HEK293 (cell line): ENCODE results near the gene NOX4.

ENCODE experiments used
- CTCF ChIA-PET: fragments of 350-600 bp; formaldehyde crosslinking; extraction: SDS; loops from one replicate; lab custom pipeline; 2021; ENCODE audit warnings: antibody characterized with exemption; lab: Yijun Ruan, JAX
- POLR2A ChIA-PET: fragments of 300-600 bp; formaldehyde crosslinking; extraction: SDS; loops from one replicate; lab custom pipeline; 2020; ENCODE audit warnings: antibody characterized with exemption, inconsistent platforms; lab: Yijun Ruan, JAX
- H3K27ac ChIP-seq: fragments of 200-500 bp; sonication (Bioruptor generic); 2 replicates; pipeline ENCODE4 v1.5.1; 2014; ENCODE audit warnings: low read depth, low read length, control low read depth, inconsistent platforms; ENCODE audit errors: extremely low read depth
- H3K36me3 ChIP-seq, 2 experiments: fragments of 200-500 bp in 1 of 2; sonication (Bioruptor generic) in 1 of 2; 1 replicate in 1 of 2; 2 replicates in 1 of 2; pipeline ENCODE4 v1.5.1; 2014 to 2017; ENCODE audit warnings: inconsistent platforms in 2 of 2, low read length in 2 of 2; ENCODE audit not compliant: control insufficient read depth in 2 of 2, insufficient read depth in 1 of 2
- H3K4me1 ChIP-seq: fragments of 200-500 bp; sonication (Bioruptor generic); 2 replicates; pipeline ENCODE4 v1.5.1; 2014; ENCODE audit warnings: mild to moderate bottlenecking, low read length, inconsistent platforms; ENCODE audit not compliant: control insufficient read depth, insufficient read depth
- H3K4me3 ChIP-seq: 2 replicates; pipeline ENCODE4 v1.5.1; 2011; ENCODE audit warnings: low read depth, mild to moderate bottlenecking, control low read depth, low read length, moderate library complexity
- H3K9me3 ChIP-seq: fragments of 200-500 bp; sonication (Bioruptor generic); 2 replicates; pipeline ENCODE4 v1.5.1; 2014; ENCODE audit warnings: low read depth, low read length, inconsistent platforms; ENCODE audit not compliant: control insufficient read depth, insufficient read depth
- SALL2 ChIP-seq: fragments of 450-650 bp; formaldehyde crosslinking; IDR thresholded peaks from 2 replicates; pipeline ENCODE4 v1.5.0; 2017; ENCODE audit warnings: missing biosample characterization, mild to moderate bottlenecking, missing genetic modification characterization, borderline replicate concordance
- ZNF112 ChIP-seq: fragments of 450-650 bp; formaldehyde crosslinking; IDR thresholded peaks from 2 replicates; pipeline ENCODE4 v1.5.0; 2017; ENCODE audit warnings: missing biosample characterization, missing genetic modification characterization
- ZNF211 ChIP-seq: fragments of 450-650 bp; formaldehyde crosslinking; IDR thresholded peaks from 2 replicates; pipeline ENCODE4 v1.5.1; 2016; ENCODE audit warnings: low read depth, missing biosample characterization, missing genetic modification characterization
- ZNF214 ChIP-seq: fragments of 450-650 bp; formaldehyde crosslinking; IDR thresholded peaks from 2 replicates; pipeline ENCODE4 v1.5.1; 2017; ENCODE audit warnings: missing biosample characterization, mild to moderate bottlenecking, missing genetic modification characterization, borderline replicate concordance
- ZNF221 ChIP-seq: fragments of 450-650 bp; formaldehyde crosslinking; IDR thresholded peaks from 2 replicates; pipeline ENCODE4 v1.5.1; 2017; ENCODE audit warnings: missing biosample characterization, missing genetic modification characterization, borderline replicate concordance
- ZNF354C ChIP-seq: fragments of 450-650 bp; formaldehyde crosslinking; IDR thresholded peaks from 2 replicates; pipeline ENCODE4 v1.5.1; 2016; ENCODE audit warnings: missing biosample characterization, missing genetic modification characterization, low read depth, borderline replicate concordance
- ZNF362 ChIP-seq: fragments of 450-650 bp; formaldehyde crosslinking; IDR thresholded peaks from 2 replicates; pipeline ENCODE4 v1.5.1; 2016; ENCODE audit warnings: missing biosample characterization, missing genetic modification characterization
- ZNF366 ChIP-seq: fragments of 450-650 bp; formaldehyde crosslinking; conservative IDR thresholded peaks from 2 replicates; pipeline ENCODE4 v1.5.1; 2016; ENCODE audit warnings: missing biosample characterization, missing genetic modification characterization
- ZNF391 ChIP-seq: fragments of 450-650 bp; formaldehyde crosslinking; IDR thresholded peaks from 2 replicates; pipeline ENCODE4 v1.5.1; 2016; ENCODE audit warnings: low read depth, missing biosample characterization, missing genetic modification characterization, borderline replicate concordance
- ZNF394 ChIP-seq: fragments of 450-650 bp; formaldehyde crosslinking; IDR thresholded peaks from 2 replicates; pipeline ENCODE4 v1.5.1; 2016; ENCODE audit warnings: missing biosample characterization, missing genetic modification characterization, mild to moderate bottlenecking, moderate library complexity, borderline replicate concordance
- ZNF416 ChIP-seq: fragments of 450-650 bp; formaldehyde crosslinking; IDR thresholded peaks from 2 replicates; pipeline ENCODE4 v1.5.1; 2016; ENCODE audit warnings: missing biosample characterization, missing genetic modification characterization
- ZNF501 ChIP-seq: fragments of 450-650 bp; formaldehyde crosslinking; IDR thresholded peaks from 2 replicates; pipeline ENCODE4 v1.5.1; 2016; ENCODE audit warnings: missing biosample characterization, missing genetic modification characterization
- ZNF513 ChIP-seq: fragments of 450-650 bp; IDR thresholded peaks from 2 replicates; pipeline ENCODE4 v1.5.1; 2018; ENCODE audit warnings: missing biosample characterization, missing genetic modification characterization
- ZNF514 ChIP-seq: fragments of 450-650 bp; formaldehyde crosslinking; IDR thresholded peaks from 2 replicates; pipeline ENCODE4 v1.5.1; 2016; ENCODE audit warnings: missing biosample characterization, missing genetic modification characterization
- ZNF518A ChIP-seq: fragments of 450-650 bp; formaldehyde crosslinking; conservative IDR thresholded peaks from 2 replicates; pipeline ENCODE4 v1.5.1; 2016; ENCODE audit warnings: low read depth, missing biosample characterization, missing genetic modification characterization
- ZNF629 ChIP-seq: fragments of 450-650 bp; formaldehyde crosslinking; IDR thresholded peaks from 2 replicates; pipeline ENCODE4 v1.5.1; 2017; ENCODE audit warnings: missing biosample characterization, missing genetic modification characterization
- ZNF654 ChIP-seq: fragments of 450-650 bp; formaldehyde crosslinking; IDR thresholded peaks from 2 replicates; pipeline ENCODE4 v1.5.1; 2016; ENCODE audit warnings: low read depth, missing biosample characterization, missing genetic modification characterization
- ZNF677 ChIP-seq: fragments of 450-650 bp; IDR thresholded peaks from 2 replicates; pipeline ENCODE4 v1.5.0; 2018; ENCODE audit warnings: missing biosample characterization, mild to moderate bottlenecking, missing genetic modification characterization, moderate library complexity
- ZNF701 ChIP-seq: fragments of 450-650 bp; formaldehyde crosslinking; IDR thresholded peaks from 2 replicates; pipeline ENCODE4 v1.5.1; 2016; ENCODE audit warnings: missing biosample characterization, missing genetic modification characterization
- ZXDB ChIP-seq: fragments of 450-650 bp; formaldehyde crosslinking; IDR thresholded peaks from 2 replicates; pipeline ENCODE4 v1.5.1; 2016; ENCODE audit warnings: missing biosample characterization, missing genetic modification characterization
- TF ChIP-seq, protein P1 (sequence below): fragments of 450-650 bp; formaldehyde crosslinking; IDR thresholded peaks from 2 replicates; pipeline ENCODE4 v1.5.1; 2016; ENCODE audit warnings: missing biosample characterization, missing genetic modification characterization
- TF ChIP-seq, protein P2 (sequence below): fragments of 450-650 bp; formaldehyde crosslinking; IDR thresholded peaks from 2 replicates; pipeline ENCODE4 v1.5.1; 2016; ENCODE audit warnings: missing biosample characterization, missing genetic modification characterization

The NOX4 gene

GRCh38 chr11:89452780-89453179 is 38.4 kb downstream of the NOX4 start:
- CTCF ChIA-PET, result no interaction called here
- no peak for TF ChIP-seq ZNF112 (tag by site-specific recombination)
- TF ChIP-seq ZNF416, result no peak
- TF ChIP-seq ZNF513, result no peak
- no peak for TF ChIP-seq ZNF501 (tag by site-specific recombination)
- TF ChIP-seq ZNF629, result no peak
- no peak for TF ChIP-seq ZNF677
- no peak for TF ChIP-seq ZNF221 (tag by site-specific recombination)
- TF ChIP-seq, protein P1, sequence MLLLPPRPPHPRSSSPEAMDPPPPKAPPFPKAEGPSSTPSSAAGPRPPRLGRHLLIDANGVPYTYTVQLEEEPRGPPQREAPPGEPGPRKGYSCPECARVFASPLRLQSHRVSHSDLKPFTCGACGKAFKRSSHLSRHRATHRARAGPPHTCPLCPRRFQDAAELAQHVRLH, result no peak
- no peaks in the 10 kb centered on the region for H3K4me1 ChIP-seq
- H3K4me3 ChIP-seq, result no peak overlapping the region
- no peak overlapping the region for H3K27ac ChIP-seq
- no peaks in the 10 kb centered on the region for H3K9me3 ChIP-seq
- no peaks in the 10 kb centered on the region for H3K36me3 ChIP-seq
- POLR2A ChIA-PET, result no interaction called here

DNA sequence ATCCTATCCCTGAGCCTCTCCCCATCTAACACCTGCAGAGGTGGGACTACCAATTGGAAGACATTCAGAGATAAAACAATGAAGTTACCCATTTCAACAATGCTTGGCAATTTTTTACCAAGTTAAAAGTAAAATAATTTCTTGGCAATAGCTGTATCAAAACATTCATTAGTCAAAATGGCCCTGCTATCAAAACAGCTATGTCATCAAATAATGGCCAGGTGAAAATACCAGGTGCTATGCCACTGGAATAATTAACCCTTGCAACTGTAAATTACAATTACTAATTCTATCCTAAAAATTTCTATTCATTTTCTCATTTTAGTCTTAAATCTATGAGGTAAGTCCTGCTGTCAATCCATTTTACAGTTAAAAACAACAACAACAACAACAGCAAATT is 43.3 kb downstream of the NOX4 start:
- Histone ChIP-seq H3K4me3 (no peak overlapping the region), H3K9me3 (no peaks in the 10 kb centered on the region), H3K27ac (no peak overlapping the region), H3K36me3 (no peaks in the 10 kb centered on the region), H3K4me1 (no peaks in the 10 kb centered on the region)
- ChIA-PET POLR2A (no interaction called here), CTCF (no interaction called here)
- TF ChIP-seq ZXDB (tag by site-specific recombination) (no peak), ZNF701 (no peak), ZNF214 (tag by site-specific recombination) (no peak), ZNF394 (no peak), ZNF354C (tag by site-specific recombination) (no peak), ZNF211 (tag by site-specific recombination) (no peak), SALL2 (tag by site-specific recombination) (no peak), ZNF362 (no peak), ZNF654 (tag by site-specific recombination) (no peak), ZNF366 (tag by site-specific recombination) (no peak), ZNF514 (tag by site-specific recombination) (no peak), ZNF518A (tag by site-specific recombination) (no peak), ZNF391 (tag by site-specific recombination) (no peak)
- TF ChIP-seq, protein P2, sequence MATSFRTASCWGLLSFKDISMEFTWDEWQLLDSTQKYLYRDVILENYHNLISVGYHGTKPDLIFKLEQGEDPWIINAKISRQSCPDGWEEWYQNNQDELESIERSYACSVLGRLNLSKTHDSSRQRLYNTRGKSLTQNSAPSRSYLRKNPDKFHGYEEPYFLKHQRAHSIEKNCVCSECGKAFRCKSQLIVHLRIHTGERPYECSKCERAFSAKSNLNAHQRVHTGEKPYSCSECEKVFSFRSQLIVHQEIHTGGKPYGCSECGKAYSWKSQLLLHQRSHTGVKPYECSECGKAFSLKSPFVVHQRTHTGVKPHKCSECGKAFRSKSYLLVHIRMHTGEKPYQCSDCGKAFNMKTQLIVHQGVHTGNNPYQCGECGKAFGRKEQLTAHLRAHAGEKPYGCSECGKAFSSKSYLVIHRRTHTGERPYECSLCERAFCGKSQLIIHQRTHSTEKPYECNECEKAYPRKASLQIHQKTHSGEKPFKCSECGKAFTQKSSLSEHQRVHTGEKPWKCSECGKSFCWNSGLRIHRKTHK (tag by site-specific recombination), result no peak
